Hematopoietic multipotent progenitor cell treated with erythropoietin and hydrocortisone succinate and interleukin-3 and kit ligand, for 6 days (in vitro differentiated cells): Measurements from ENCODE around the gene SFMBT2.

Experiments
- DNase-seq: peaks from one replicate; pipeline ENCODE4 v3.0.0-alpha.2; 2015

The SFMBT2 gene

GRCh38 chr10:7293378-7293920 is 117.4 kb downstream of the SFMBT2 start:
- DNase-seq, result no peak

GRCh38 chr10:7291487-7292270 is 119.2 kb downstream of the SFMBT2 start:
- no peak for DNase-seq

- no peak for DNase-seq
Measured at GRCh38 chr10:7288060-7288690, 122.7 kb downstream of the SFMBT2 start.

GRCh38 chr10:7287377-7287776 is 123.5 kb downstream of the SFMBT2 start:
- no peak for DNase-seq

- DNase-seq, result no peak
Measured at GRCh38 chr10:7285522-7286322, 125.1 kb downstream of the SFMBT2 start.

- no peak for DNase-seq
Measured at GRCh38 chr10:7283246-7283645, 127.6 kb downstream of the SFMBT2 start.

GRCh38 chr10:7282457-7282856 is 128.4 kb downstream of the SFMBT2 start:
- no peak for DNase-seq

GRCh38 chr10:7281429-7281828 is 129.4 kb downstream of the SFMBT2 start:
- DNase-seq, result no peak

- no peak for DNase-seq
Measured at GRCh38 chr10:7279303-7279702, 131.5 kb downstream of the SFMBT2 start.

GRCh38 chr10:7277867-7278266 is 133.0 kb downstream of the SFMBT2 start:
- DNase-seq, result no peak

- no peak for DNase-seq
Measured at GRCh38 chr10:7277432-7277831, 133.4 kb downstream of the SFMBT2 start.

GRCh38 chr10:7275761-7276440 is 134.9 kb downstream of the SFMBT2 start:
- DNase-seq, result no peak

GRCh38 chr10:7274293-7274692 is 136.5 kb downstream of the SFMBT2 start:
- DNase-seq, result no peak

GRCh38 chr10:7272008-7272407 is 138.8 kb downstream of the SFMBT2 start:
- DNase-seq, result no peak

GRCh38 chr10:7269988-7270387 is 140.8 kb downstream of the SFMBT2 start:
- DNase-seq, result no peak

GRCh38 chr10:7267142-7267541 is 143.7 kb downstream of the SFMBT2 start:
- no peak for DNase-seq

- DNase-seq, result no peak
Measured at GRCh38 chr10:7265396-7266123, 145.3 kb downstream of the SFMBT2 start.

GRCh38 chr10:7264313-7264756 is 146.5 kb downstream of the SFMBT2 start:
- no peak for DNase-seq

GRCh38 chr10:7263616-7264015 is 147.2 kb downstream of the SFMBT2 start:
- no peak for DNase-seq

GRCh38 chr10:7261351-7261750 is 149.5 kb downstream of the SFMBT2 start:
- no peak for DNase-seq

GRCh38 chr10:7260912-7261311 is 149.9 kb downstream of the SFMBT2 start:
- DNase-seq, result no peak

GRCh38 chr10:7260412-7260900 is 150.4 kb downstream of the SFMBT2 start:
- peak; percentile 88 for DNase-seq
